ENCODE data around the gene ERG. TPM values are rescaled to one million over a fixed set of nuclear protein-coding genes. Genes with fewer than 3 reads are reported as not detected.

The ERG gene
- total RNA-seq, 6 experiments from 2014 or later = 3.1 to 6.4 (median 5.2) TPM

GRCh38 chr21:38434913-38435533 lies 63.3 kb downstream of the ERG start:
- no peak for DNase-seq
- Histone ChIP-seq H3K27me3 (no peaks in the 10 kb centered on the region), H3K27ac (no peak overlapping the region), H3K9me3 (no peaks in the 10 kb centered on the region), H3K4me1 (no peaks in the 10 kb centered on the region), H3K36me3 (no peaks in the 10 kb centered on the region), H3K4me3 (no peak overlapping the region)
- WGBS (ENCODE audit: insufficient coverage, low coverage, low lambda C conversion rate, missing lambda C conversion rate) = 52% methylated on average over 5 of the region's 8 CpGs
- no peak for TF ChIP-seq POLR2A (IDR thresholded peaks at IDR 0.05)
- TF ChIP-seq CTCF (IDR thresholded peaks at IDR 0.05) = no peak
- ATAC-seq = no peak
- intact Hi-C loops (cut with DNase I) = no loop called here

- DNase-seq (no peak), ATAC-seq (no peak)
- TF ChIP-seq CTCF (IDR thresholded peaks at IDR 0.05) (no peak), POLR2A (IDR thresholded peaks at IDR 0.05) (no peak)
- no peaks in the 10 kb centered on the region for H3K9me3 ChIP-seq
- no peak overlapping the region for H3K4me3 ChIP-seq
- intact Hi-C loops (cut with DNase I) = no loop called here
- no peaks in the 10 kb centered on the region for H3K27me3 ChIP-seq
- no peaks in the 10 kb centered on the region for H3K4me1 ChIP-seq
- H3K27ac ChIP-seq = no peak overlapping the region
- no peaks in the 10 kb centered on the region for H3K36me3 ChIP-seq
- WGBS (ENCODE audit: insufficient coverage, low coverage, low lambda C conversion rate, missing lambda C conversion rate) = 85% methylated on average over 6 of the region's 8 CpGs
Measured at GRCh38 chr21:38433471-38433870, 64.8 kb downstream of the ERG start.

- intact Hi-C loops (cut with DNase I) = no loop called here
- Histone ChIP-seq H3K27me3 (no peaks in the 10 kb centered on the region), H3K9me3 (no peaks in the 10 kb centered on the region), H3K4me1 (no peaks in the 10 kb centered on the region), H3K27ac (no peak overlapping the region), H3K4me3 (no peak overlapping the region), H3K36me3 (no peaks in the 10 kb centered on the region)
- DNase-seq (no peak), ATAC-seq (no peak)
- TF ChIP-seq CTCF (IDR thresholded peaks at IDR 0.05) (no peak), POLR2A (IDR thresholded peaks at IDR 0.05) (no peak)
Measured at GRCh38 chr21:38430401-38430984, 67.8 kb downstream of the ERG start.

- Histone ChIP-seq H3K4me3 (no peak overlapping the region), H3K9me3 (no peaks in the 10 kb centered on the region), H3K4me1 (no peaks in the 10 kb centered on the region), H3K27ac (no peak overlapping the region), H3K36me3 (no peaks in the 10 kb centered on the region), H3K27me3 (no peaks in the 10 kb centered on the region)
- 85% methylated on average over 2 of the region's 2 CpGs for WGBS (ENCODE audit: insufficient coverage, low coverage, low lambda C conversion rate, missing lambda C conversion rate)
- intact Hi-C loops (cut with DNase I) = no loop called here
- TF ChIP-seq POLR2A (IDR thresholded peaks at IDR 0.05) = no peak
- no peak for TF ChIP-seq CTCF (IDR thresholded peaks at IDR 0.05)
- no peak for DNase-seq
- no peak for ATAC-seq
Measured at GRCh38 chr21:38429011-38429410, 69.3 kb downstream of the ERG start.
